Measurements from ENCODE around the gene PAGR1. TPM values are rescaled to one million over a fixed set of nuclear protein-coding genes. Genes with fewer than 3 reads are reported as not detected.

Gene PAGR1
- total RNA-seq, 1 donor from 2014 or later: 53.9 TPM

GRCh38 chr16:29804455-29805231 is 11.3 kb upstream of the PAGR1 start:
- DNase-seq (ENCODE audit: low read depth): no peak
- peak overlapping the region; percentile 57 for H3K4me3 ChIP-seq (ENCODE audit: low read depth, low read length)
- TF ChIP-seq CTCF (IDR thresholded peaks at IDR 0.05; ENCODE audit: insufficient read depth, low read length, poor library complexity, severe bottlenecking): no peak
- H3K36me3 ChIP-seq (ENCODE audit: control insufficient read depth, insufficient read depth, low read length): peaks cover 6% of the 10 kb centered on the region
- no peaks in the 10 kb centered on the region for H3K27me3 ChIP-seq (ENCODE audit: control insufficient read depth, insufficient read depth, low read length)

GRCh38 chr16:29805232-29806098 is 10.5 kb upstream of the PAGR1 start:
- peaks cover 5% of the 10 kb centered on the region for H3K36me3 ChIP-seq (ENCODE audit: control insufficient read depth, insufficient read depth, low read length)
- H3K27me3 ChIP-seq (ENCODE audit: control insufficient read depth, insufficient read depth, low read length): no peaks in the 10 kb centered on the region
- H3K4me3 ChIP-seq (ENCODE audit: low read depth, low read length): peak overlapping the region; percentile 57
- DNase-seq (ENCODE audit: low read depth): no peak
- peak; percentile 11 for TF ChIP-seq CTCF (IDR thresholded peaks at IDR 0.05; ENCODE audit: insufficient read depth, low read length, poor library complexity, severe bottlenecking)

- Histone ChIP-seq H3K27me3 (ENCODE audit: control insufficient read depth, insufficient read depth, low read length) (no peaks in the 10 kb centered on the region), H3K36me3 (ENCODE audit: control insufficient read depth, insufficient read depth, low read length) (peaks cover 5% of the 10 kb centered on the region), H3K4me3 (ENCODE audit: low read depth, low read length) (peak within 1 kb of the TSS; percentile 66)
- TF ChIP-seq CTCF (IDR thresholded peaks at IDR 0.05; ENCODE audit: insufficient read depth, low read length, poor library complexity, severe bottlenecking): no peak
- no peak for DNase-seq (ENCODE audit: low read depth)
Measured at GRCh38 chr16:29806099-29806579, 9.8 kb upstream of the PAGR1 start, which contains the start of gene MAZ. TSS of gene MAZ (plus strand) at chr16:29806529. CDS start at chr16:29806702, 173 bp downstream.

- H3K4me3 ChIP-seq (ENCODE audit: low read depth, low read length): peak overlapping the region; percentile 66
- no peaks in the 10 kb centered on the region for H3K27me3 ChIP-seq (ENCODE audit: control insufficient read depth, insufficient read depth, low read length)
- no peak for TF ChIP-seq CTCF (IDR thresholded peaks at IDR 0.05; ENCODE audit: insufficient read depth, low read length, poor library complexity, severe bottlenecking)
- H3K36me3 ChIP-seq (ENCODE audit: control insufficient read depth, insufficient read depth, low read length): peaks cover 5% of the 10 kb centered on the region
- DNase-seq (ENCODE audit: low read depth): no peak
Measured at GRCh38 chr16:29806641-29807425, 9.1 kb upstream of the PAGR1 start.

- Histone ChIP-seq H3K4me3 (ENCODE audit: low read depth, low read length) (peak overlapping the region; percentile 66), H3K27me3 (ENCODE audit: control insufficient read depth, insufficient read depth, low read length) (no peaks in the 10 kb centered on the region), H3K36me3 (ENCODE audit: control insufficient read depth, insufficient read depth, low read length) (peaks cover 5% of the 10 kb centered on the region)
- no peak for DNase-seq (ENCODE audit: low read depth)
- peak; percentile 50 for TF ChIP-seq CTCF (IDR thresholded peaks at IDR 0.05; ENCODE audit: insufficient read depth, low read length, poor library complexity, severe bottlenecking)
Measured at GRCh38 chr16:29807426-29808218, 8.3 kb upstream of the PAGR1 start.

Data from kidney epithelial cell (primary cell).